Measurements from ENCODE around the gene RGS1.

DNA sequence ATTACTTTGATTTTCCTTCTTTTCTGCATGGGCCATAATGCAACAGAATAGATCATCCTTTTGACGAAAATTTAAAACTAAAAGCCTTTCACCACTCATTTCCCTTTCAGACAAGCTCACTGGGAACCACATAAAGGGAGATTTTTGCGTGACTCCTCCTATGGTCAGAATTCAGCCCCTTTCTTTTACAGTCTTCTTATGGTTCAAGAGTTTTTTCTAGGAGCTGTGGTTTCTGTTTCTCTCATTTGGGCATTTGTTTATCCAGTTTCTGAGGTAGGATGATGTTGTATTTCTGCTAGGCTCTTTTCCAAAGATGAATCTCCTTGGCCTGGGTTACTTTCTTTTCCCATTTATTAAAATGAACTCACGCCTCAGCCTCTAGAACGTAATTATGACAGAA is 16.9 kb downstream of the RGS1 start:
- no peak for TF ChIP-seq POLR2A (IDR thresholded peaks at IDR 0.05; ENCODE audit: low read depth, low read length)
- TF ChIP-seq TAF1 (IDR thresholded peaks at IDR 0.05; ENCODE audit: low read depth, low read length): no peak
- TF ChIP-seq POLR2AphosphoS5 (IDR thresholded peaks at IDR 0.05; ENCODE audit: low read depth, low read length): no peak
- no peak for TF ChIP-seq PAX5 (IDR thresholded peaks at IDR 0.05; ENCODE audit: insufficient read depth, low read length, severe bottlenecking)
- no peak for TF ChIP-seq SPI1 (IDR thresholded peaks at IDR 0.05; ENCODE audit: low read depth, low read length)
